ENCODE data around the gene PIGU. TPM values are rescaled to one million over a fixed set of nuclear protein-coding genes. Genes with fewer than 3 reads are reported as not detected.

Gene PIGU
- total RNA-seq, 1 donor from 2014 or later = 45.8 TPM

GRCh38 chr20:34604980-34605788, 71.7 kb downstream of the PIGU start:
- no peaks in the 10 kb centered on the region for H3K27me3 Mint-ChIP-seq
- TF ChIP-seq CTCF (IDR thresholded peaks at IDR 0.05; ENCODE audit: unreplicated experiment) = no peak

GRCh38 chr20:34600892-34601653, 75.8 kb downstream of the PIGU start:
- Mint-ChIP-seq H3K36me3 (ENCODE audit: insufficient read depth) (peaks cover 6% of the 10 kb centered on the region), H3K4me3 (ENCODE audit: low read depth) (no peak overlapping the region), H3K4me1 (ENCODE audit: low read depth) (peaks cover 1% of the 10 kb centered on the region), H3K27ac (no peak overlapping the region), H3K9me3 (ENCODE audit: low read depth) (no peaks in the 10 kb centered on the region), H3K27me3 (no peaks in the 10 kb centered on the region)
- no peak for TF ChIP-seq CTCF (IDR thresholded peaks at IDR 0.05; ENCODE audit: unreplicated experiment)
- no peak for DNase-seq (ENCODE audit: low spot score, unreplicated experiment)

More at GRCh38 chr20:34604980-34605788, 71.7 kb downstream of the PIGU start:
- H3K36me3 Mint-ChIP-seq (ENCODE audit: insufficient read depth) = peaks cover 16% of the 10 kb centered on the region
- no peaks in the 10 kb centered on the region for H3K9me3 Mint-ChIP-seq (ENCODE audit: low read depth)
- peaks cover 5% of the 10 kb centered on the region for H3K4me1 Mint-ChIP-seq (ENCODE audit: low read depth)
- DNase-seq (ENCODE audit: low spot score, unreplicated experiment) = no peak
- H3K4me3 Mint-ChIP-seq (ENCODE audit: low read depth) = no peak overlapping the region
- no peak overlapping the region for H3K27ac Mint-ChIP-seq

- no peaks in the 10 kb centered on the region for H3K9me3 Mint-ChIP-seq (ENCODE audit: low read depth)
- no peak overlapping the region for H3K27ac Mint-ChIP-seq
- no peaks in the 10 kb centered on the region for H3K27me3 Mint-ChIP-seq
- DNase-seq (ENCODE audit: low spot score, unreplicated experiment) = no peak
- H3K4me1 Mint-ChIP-seq (ENCODE audit: low read depth) = no peaks in the 10 kb centered on the region
- H3K4me3 Mint-ChIP-seq (ENCODE audit: low read depth) = no peak overlapping the region
- H3K36me3 Mint-ChIP-seq (ENCODE audit: insufficient read depth) = peaks cover 3% of the 10 kb centered on the region
- no peak for TF ChIP-seq CTCF (IDR thresholded peaks at IDR 0.05; ENCODE audit: unreplicated experiment)
Observed at GRCh38 chr20:34595377-34596184, 81.3 kb downstream of the PIGU start.

GRCh38 chr20:34586488-34587163, 90.3 kb downstream of the PIGU start:
- no peak for DNase-seq (ENCODE audit: low spot score, unreplicated experiment)
- H3K27ac Mint-ChIP-seq = no peak overlapping the region
- peaks cover 4% of the 10 kb centered on the region for H3K36me3 Mint-ChIP-seq (ENCODE audit: insufficient read depth)
- H3K4me3 Mint-ChIP-seq (ENCODE audit: low read depth) = no peak overlapping the region
- H3K9me3 Mint-ChIP-seq (ENCODE audit: low read depth) = no peaks in the 10 kb centered on the region
- H3K27me3 Mint-ChIP-seq = no peaks in the 10 kb centered on the region
- H3K4me1 Mint-ChIP-seq (ENCODE audit: low read depth) = no peaks in the 10 kb centered on the region
- TF ChIP-seq CTCF (IDR thresholded peaks at IDR 0.05; ENCODE audit: unreplicated experiment) = no peak

Measured in progenitor cell of endocrine pancreas (in vitro differentiated cells).